HCT116 (cell line): ENCODE measurements around the gene LMNTD2. TPM values are rescaled to one million over a fixed set of nuclear protein-coding genes. Genes with fewer than 3 reads are reported as not detected.

Experiments
- ATAC-seq: fragments of 200-7000 bp; cut with Tn5 transposase; 2 replicates; pipeline ENCODE4 v1.9.1; 2020; ENCODE audit warnings: mild to moderate bottlenecking, moderate library complexity
- BruUV-seq: library from RNA; stranded (reverse); fragments of 400-500 nt; replicated peaks from 2 replicates; lab custom pipeline; 2021; lab: Mats Ljungman, UMichigan
- CTCF ChIA-PET: fragments of 300-600 bp; sonication (Branson Sonifier 250); formaldehyde crosslinking; loops from one replicate; lab custom pipeline; 2021; ENCODE audit warnings: antibody characterized with exemption; lab: Charles Lee
- POLR2A ChIA-PET: fragments of 300-600, 350-600 bp; sonication (Branson Sonifier 250); formaldehyde crosslinking; loops from one replicate; lab custom pipeline; 2021; ENCODE audit warnings: antibody characterized with exemption; lab: Charles Lee
- RAD21 ChIA-PET, 2 experiments: fragments of 300-600 bp; sonication (Branson Sonifier 250); formaldehyde crosslinking; loops; one replicate each; lab custom pipeline; 2023; ENCODE audit warnings: low total read pairs in 2 of 2; ENCODE audit not compliant: uncharacterized antibody in 2 of 2, unreplicated experiment in 2 of 2, low non-redundant PET in 1 of 2; lab: Charles Lee
- DNase-seq: peaks from one replicate; pipeline ENCODE4 v3.0.0-alpha.2; 2010; ENCODE audit warnings: low read depth, low spot score
- H2AFZ ChIP-seq: fragments of 200-600 bp; shearing (Covaris generic), sonication (generic); 2 replicates; pipeline ENCODE4 v1.6.1; 2017; ENCODE audit warnings: low read depth, mixed run types, mixed read lengths, antibody characterized with exemption, low read length; ENCODE audit not compliant: poor library complexity, severe bottlenecking
- H3K27ac ChIP-seq: 2 replicates; pipeline ENCODE4 v1.5.1; 2012; ENCODE audit warnings: low read depth, low read length
- H3K27me3 ChIP-seq: fragments of 200-600 bp; sonication (generic); 2 replicates; pipeline ENCODE4 v1.6.1; 2016; ENCODE audit warnings: mixed run types, low read length, mixed read lengths; ENCODE audit not compliant: insufficient read depth
- H3K36me3 ChIP-seq, 2 experiments: fragments of 200-500 bp in 1 of 2; fragments of 200-600 bp in 1 of 2; sonication (Bioruptor generic) in 1 of 2; sonication (generic) in 1 of 2; 2 replicates each; pipeline versions ENCODE4 v1.5.1 to v1.6.1; 2014 to 2016; ENCODE audit warnings: low read length in 2 of 2, inconsistent platforms in 1 of 2, mixed read lengths in 1 of 2, mixed run types in 1 of 2; ENCODE audit not compliant: insufficient read depth in 2 of 2, control insufficient read depth in 1 of 2
- H3K4me1 ChIP-seq, 2 experiments: fragments of 200-600 bp in 1 of 2; sonication (generic) in 1 of 2; 2 replicates each; pipeline versions ENCODE4 v1.5.1 to v1.6.1; 2012 to 2017; ENCODE audit warnings: low read length in 2 of 2, inconsistent platforms in 1 of 2, mild to moderate bottlenecking in 1 of 2, mixed read lengths in 1 of 2, mixed run types in 1 of 2, moderate library complexity in 1 of 2; ENCODE audit not compliant: insufficient read depth in 2 of 2, control insufficient read depth in 1 of 2
- H3K4me2 ChIP-seq: fragments of 200-600 bp; sonication (generic); 2 replicates; pipeline ENCODE4 v1.6.1; 2017; ENCODE audit warnings: mixed run types, low read length, mixed read lengths
- H3K4me3 ChIP-seq, 2 experiments: fragments of 200-600 bp in 1 of 2; sonication (generic) in 1 of 2; replicated peaks in 1 of 2; 2 replicates each; pipeline ENCODE4 v1.5.1; 2011 to 2016; ENCODE audit warnings: low read length in 2 of 2, control low read depth in 1 of 2, low read depth in 1 of 2, mild to moderate bottlenecking in 1 of 2, mixed read lengths in 1 of 2, mixed run types in 1 of 2
- H3K79me2 ChIP-seq: fragments of 200-600 bp; sonication (generic); 2 replicates; pipeline ENCODE4 v1.6.1; 2017; ENCODE audit warnings: mild to moderate bottlenecking, mixed run types, low read length, moderate library complexity, mixed read lengths; ENCODE audit not compliant: insufficient read depth
- H3K9ac ChIP-seq: fragments of 200-600 bp; sonication (generic); 2 replicates; pipeline ENCODE4 v1.6.1; 2016; ENCODE audit warnings: low read length, mixed read lengths
- H3K9me2 ChIP-seq: fragments of 200-600 bp; sonication (generic), shearing (Covaris generic); 2 replicates; pipeline ENCODE4 v1.6.1; 2017; ENCODE audit warnings: mixed run types, mild to moderate bottlenecking, moderate library complexity; ENCODE audit not compliant: insufficient read depth
- H3K9me3 ChIP-seq, 2 experiments: fragments of 200-500 bp in 1 of 2; fragments of 200-600 bp in 1 of 2; sonication (Bioruptor generic) in 1 of 2; sonication (generic) in 1 of 2; 2 replicates each; pipeline ENCODE4 v1.6.1; 2014 to 2017; ENCODE audit warnings: low read length in 2 of 2, mixed read lengths in 2 of 2, inconsistent platforms in 1 of 2, low read depth in 1 of 2, mild to moderate bottlenecking in 1 of 2, mixed run types in 1 of 2, moderate library complexity in 1 of 2; ENCODE audit not compliant: control insufficient read depth in 1 of 2, insufficient read depth in 1 of 2
- H4K20me1 ChIP-seq: fragments of 200-600 bp; sonication (generic), shearing (Covaris generic); 2 replicates; pipeline ENCODE4 v1.6.1; 2017; ENCODE audit warnings: mixed run types, mild to moderate bottlenecking, moderate library complexity; ENCODE audit not compliant: insufficient read depth
- CBX3 ChIP-seq: IDR thresholded peaks from 2 replicates; pipeline ENCODE4 v1.6.1; 2012; ENCODE audit warnings: low read depth
- CTCF ChIP-seq, 3 experiments: fragments of 200-600 bp in 1 of 3; sonication (generic) in 1 of 3; IDR thresholded peaks in 2 of 3; conservative IDR thresholded peaks in 1 of 3; 2 replicates each; pipeline ENCODE4 v1.5.1; 2012 to 2017; ENCODE audit warnings: low read depth in 2 of 3, low read length in 2 of 3, antibody characterized with exemption in 1 of 3, borderline replicate concordance in 1 of 3, control low read depth in 1 of 3, mild to moderate bottlenecking in 1 of 3, mixed read lengths in 1 of 3, mixed run types in 1 of 3, moderate library complexity in 1 of 3; ENCODE audit not compliant: insufficient read depth in 1 of 3
- ELF1 ChIP-seq: IDR thresholded peaks from 2 replicates; pipeline ENCODE4 v1.6.1; 2012; ENCODE audit warnings: low read depth, borderline replicate concordance
- EZH2 ChIP-seq: fragments of 200-600 bp; sonication (generic); IDR thresholded peaks from 2 replicates; pipeline ENCODE4 v1.6.1; 2017; ENCODE audit warnings: antibody characterized with exemption, mixed run types
- JUND ChIP-seq: IDR thresholded peaks from 2 replicates; pipeline ENCODE4 v1.6.1; 2012
- POLR2A ChIP-seq: IDR thresholded peaks from 2 replicates; pipeline ENCODE4 v1.7.0; 2011; ENCODE audit warnings: borderline replicate concordance; ENCODE audit not compliant: insufficient read depth, insufficient read length; ENCODE audit errors: extremely low read depth
- POLR2AphosphoS5 ChIP-seq: IDR thresholded peaks from 2 replicates; pipeline ENCODE4 v1.6.1; 2011; ENCODE audit warnings: mild to moderate bottlenecking, low read depth, low read length, moderate library complexity
- SIN3A ChIP-seq: IDR thresholded peaks from 2 replicates; pipeline ENCODE4 v1.6.1; 2012; ENCODE audit warnings: low read depth
- SP1 ChIP-seq: IDR thresholded peaks from 2 replicates; pipeline ENCODE4 v1.6.1; 2012; ENCODE audit warnings: low read depth
- SRF ChIP-seq: IDR thresholded peaks from 2 replicates; pipeline ENCODE4 v1.6.1; 2012; ENCODE audit warnings: low read depth
- TCF7L2 ChIP-seq: IDR thresholded peaks from 2 replicates; pipeline ENCODE4 v1.7.0; 2011; ENCODE audit warnings: borderline replicate concordance, inconsistent platforms; ENCODE audit not compliant: insufficient read depth, insufficient read length; ENCODE audit errors: extremely low read depth
- YY1 ChIP-seq: IDR thresholded peaks from 2 replicates; pipeline ENCODE4 v1.6.1; 2011; ENCODE audit warnings: low read length, low read depth, moderate library complexity, mild to moderate bottlenecking; ENCODE audit not compliant: insufficient replicate concordance; ENCODE audit errors: extremely low read depth
- ZFX ChIP-seq: fragments of 450-650 bp; IDR thresholded peaks from 2 replicates; pipeline ENCODE4 v1.6.1; 2017
- ZNF274 ChIP-seq: fragments of 200-500 bp; sonication (Bioruptor generic); IDR thresholded peaks from 2 replicates; pipeline ENCODE4 v1.6.1; 2014; ENCODE audit warnings: mild to moderate bottlenecking, low read depth, low read length, inconsistent platforms
- intact Hi-C: fragments of 100-400 bp; cut with micrococcal nuclease; formaldehyde crosslinking; loops from 2 replicates; pipeline ENCODE4 v1.10.0; 2022
- total RNA-seq: library from RNA; stranded (reverse); gene quantifications from one replicate; pipeline ENCODE4 v1.2.1, GENCODE V29; 2021; ENCODE audit not compliant: unreplicated experiment

The LMNTD2 gene
- total RNA-seq, 1 experiment from 2014 or later, result 9.5 TPM

GRCh38 chr11:554428-555226 lies 5.9 kb downstream of the LMNTD2 start:
- intact Hi-C loops, result loop anchor here (2.0 kb wide), 1 partner anchor 174 kb away; no protein-coding TSS in a partner anchor
- ChIA-PET POLR2A (interaction anchor here (0.6 to 0.9 kb wide), 3 partner anchors 21 to 149 kb away, joined by 3 to 4 read pairs (median 3); partner anchors contain the start of gene PHRF1), RAD21 (interaction anchor here in 1 of 2 experiments (1.0 kb wide), 1 partner anchor 168 kb away, joined by 3 read pairs; no protein-coding TSS in a partner anchor), CTCF (interaction anchor here (0.8 to 1.1 kb wide), 4 partner anchors 21 to 229 kb away, joined by 3 to 5 read pairs (median 4); no protein-coding TSS in a partner anchor)
- peak overlapping the region; percentile 32; the same call in 1 of the 2 replicates for H3K9ac ChIP-seq
- H3K36me3 ChIP-seq, result no peaks in the 10 kb centered on the region
- H3K27me3 ChIP-seq, result no peaks in the 10 kb centered on the region
- H3K27ac ChIP-seq, result peak overlapping the region; percentile 65; the same call in 1 of the 2 replicates
- H3K79me2 ChIP-seq, result no peaks in the 10 kb centered on the region
- H3K9me2 ChIP-seq, result no peaks in the 10 kb centered on the region
- ATAC-seq, result peak; percentile 78
- DNase-seq, result peak; percentile 44
- H3K9me3 ChIP-seq, result no peaks in the 10 kb centered on the region
- TF ChIP-seq SP1 (no peak), ZFX (peak; percentile 32; the same call in 1 of the 2 replicates), CTCF (IDR thresholded peaks at IDR 0.05 in 2 of 3, conservative IDR thresholded peaks at IDR 0.05 in 1 of 3; ENCODE audit: borderline replicate concordance in 1 of 3, insufficient read depth in 1 of 3, low read depth in 2 of 3, low read length in 2 of 3) (peak in 2 of 3 experiments; percentile 47 to 59; a peak in 4 of 6 replicates)
- H3K4me1 ChIP-seq, result peaks cover 14 to 22% of the 10 kb centered on the region in 2 experiments
- no TSS peak for BruUV-seq
- H2AFZ ChIP-seq, result no peak overlapping the region
- peak overlapping the region; percentile 28 to 47 for H3K4me3 ChIP-seq
- H3K4me2 ChIP-seq, result peak overlapping the region; percentile 80
- H4K20me1 ChIP-seq, result no peaks in the 10 kb centered on the region

- peaks cover 8 to 20% of the 10 kb centered on the region in 2 experiments for H3K4me1 ChIP-seq
- no peak for DNase-seq
- H3K9me2 ChIP-seq, result no peaks in the 10 kb centered on the region
- H3K9ac ChIP-seq, result no peak overlapping the region; the same call in 1 of the 2 replicates
- POLR2A ChIA-PET, result no interaction called here
- no peaks in the 10 kb centered on the region for H3K36me3 ChIP-seq
- no peaks in the 10 kb centered on the region for H3K79me2 ChIP-seq
- no TSS peak for BruUV-seq
- TF ChIP-seq SIN3A (no peak), ZNF274 (no peak), ELF1 (no peak), EZH2 (no peak), SP1 (no peak), JUND (no peak), POLR2A (no peak), CBX3 (no peak), ZFX (no peak), YY1 (no peak), TCF7L2 (no peak), CTCF (IDR thresholded peaks at IDR 0.05 in 2 of 3, conservative IDR thresholded peaks at IDR 0.05 in 1 of 3; ENCODE audit: borderline replicate concordance in 1 of 3, insufficient read depth in 1 of 3, low read depth in 2 of 3, low read length in 2 of 3) (no peak), SRF (no peak), POLR2AphosphoS5 (no peak)
- TF ChIP-seq, all 23 proteins: peak for 0
- RAD21 ChIA-PET, result no interaction called here
- no peaks in the 10 kb centered on the region for H3K27me3 ChIP-seq
- intact Hi-C loops, result loop anchor here (2.0 kb wide), 1 partner anchor 175 kb away; no protein-coding TSS in a partner anchor
- no peak overlapping the region for H3K4me3 ChIP-seq
- CTCF ChIA-PET, result no interaction called here
- no peak; the same call in 1 of the 2 replicates for ATAC-seq
- no peak overlapping the region for H2AFZ ChIP-seq
- H3K9me3 ChIP-seq, result no peaks in the 10 kb centered on the region
- peak overlapping the region; percentile 80 for H3K4me2 ChIP-seq
- no peaks in the 10 kb centered on the region for H4K20me1 ChIP-seq
- peak overlapping the region; percentile 65; the same call in 1 of the 2 replicates for H3K27ac ChIP-seq
These were observed 6.6 kb downstream of the LMNTD2 start for GRCh38 chr11:553988-554340.
